ENCODE measurements around the gene ENPP7. TPM values are rescaled to one million over a fixed set of nuclear protein-coding genes. Genes with fewer than 3 reads are reported as not detected.

Gene ENPP7
- total RNA-seq, 2 donors from 2014 or later = not detected

- no peaks in the 10 kb centered on the region for H3K27me3 Mint-ChIP-seq
- ATAC-seq (no peak), DNase-seq (no peak)
- H3K36me3 Mint-ChIP-seq (ENCODE audit: low read depth) = peaks cover 2% of the 10 kb centered on the region
- H3K9me3 ChIP-seq (ENCODE audit: control insufficient read depth, low read length, poor library complexity, severe bottlenecking) = no peaks in the 10 kb centered on the region
- no peak overlapping the region for H3K4me3 Mint-ChIP-seq
- H3K4me1 Mint-ChIP-seq = peaks cover 23% of the 10 kb centered on the region
- peak overlapping the region; percentile 37 for H3K27ac Mint-ChIP-seq
Observed at GRCh38 chr17:79730437-79730768, 340 bp upstream of the ENPP7 start.

DNA sequence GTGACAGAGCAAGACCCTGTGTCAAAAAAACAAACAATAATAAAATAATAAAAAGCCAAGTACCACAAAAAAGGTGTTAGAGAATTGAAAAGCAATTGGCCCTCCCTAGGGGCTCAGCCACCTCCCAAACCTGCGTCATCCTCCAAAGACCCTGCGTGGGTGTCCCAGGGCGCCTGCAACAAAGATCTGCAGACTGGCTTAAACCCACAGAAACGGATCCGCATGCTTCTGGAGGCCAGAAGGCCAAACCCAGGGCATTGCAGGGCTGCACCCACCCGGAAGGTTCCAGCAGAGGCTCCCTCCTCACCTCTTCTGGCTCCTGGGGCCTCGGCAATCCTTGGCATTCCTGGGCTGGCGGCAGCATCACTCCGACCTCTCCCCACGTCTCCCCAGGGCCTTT is 1.5 kb downstream of the ENPP7 start:
- H3K36me3 Mint-ChIP-seq (ENCODE audit: low read depth) = peaks cover 2% of the 10 kb centered on the region
- DNase-seq = no peak
- H3K9me3 ChIP-seq (ENCODE audit: control insufficient read depth, low read length, poor library complexity, severe bottlenecking) = no peaks in the 10 kb centered on the region
- no peak for ATAC-seq
- H3K4me3 Mint-ChIP-seq = peak overlapping the region; percentile 83
- H3K27ac Mint-ChIP-seq = peak overlapping the region; percentile 91
- peaks cover 23% of the 10 kb centered on the region for H3K4me1 Mint-ChIP-seq
- peaks cover 5% of the 10 kb centered on the region for H3K27me3 Mint-ChIP-seq

DNA sequence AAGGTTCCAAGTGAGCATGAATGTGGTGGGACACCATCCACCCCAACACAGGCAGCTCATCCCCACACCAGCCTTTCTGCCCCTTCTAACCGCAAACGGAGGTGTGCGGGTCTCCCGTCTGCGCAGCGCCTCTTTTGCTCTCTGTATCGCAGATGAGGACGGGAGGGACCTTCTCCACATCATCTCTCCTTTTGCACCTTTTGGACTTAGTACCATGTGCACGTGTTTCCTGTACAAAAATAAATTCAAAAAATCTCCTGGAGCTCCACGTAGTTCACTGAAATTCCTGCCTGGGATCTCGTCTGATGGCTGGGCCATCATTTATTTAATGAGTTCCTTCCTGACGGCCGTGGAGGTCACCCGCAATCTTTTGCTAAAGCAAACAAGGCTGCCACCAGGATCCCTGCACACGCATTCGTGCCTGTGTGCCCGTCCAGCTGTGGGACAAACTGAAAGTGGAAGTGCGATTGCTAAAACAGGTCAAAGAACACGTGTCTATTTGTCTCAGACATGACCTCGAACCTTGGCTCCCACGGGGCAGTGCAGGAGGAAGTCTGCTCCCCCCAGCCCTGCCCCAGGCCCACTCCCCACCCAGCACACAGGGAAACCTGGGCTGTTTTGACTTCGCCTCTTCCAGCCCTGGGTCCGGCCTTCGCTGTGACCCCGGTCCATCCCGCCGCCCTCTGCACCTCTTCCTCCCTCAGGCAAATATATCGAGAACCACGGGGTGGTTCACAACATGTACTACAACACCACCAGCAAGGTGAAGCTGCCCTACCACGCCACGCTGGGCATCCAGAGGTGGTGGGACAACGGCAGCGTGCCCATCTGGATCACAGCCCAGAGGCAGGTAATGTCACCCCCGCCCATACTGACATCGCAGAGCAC is 2.3 kb downstream of the ENPP7 start:
- ATAC-seq = peak; percentile 51
- no peaks in the 10 kb centered on the region for H3K9me3 ChIP-seq (ENCODE audit: control insufficient read depth, low read length, poor library complexity, severe bottlenecking)
- Mint-ChIP-seq H3K36me3 (ENCODE audit: low read depth) (peaks cover 2% of the 10 kb centered on the region), H3K4me3 (peak overlapping the region; percentile 83), H3K4me1 (peaks cover 23% of the 10 kb centered on the region), H3K27me3 (peaks cover 5% of the 10 kb centered on the region), H3K27ac (peak overlapping the region; percentile 91)
- no peak for DNase-seq

- Mint-ChIP-seq H3K4me1 (peaks cover 22% of the 10 kb centered on the region), H3K27me3 (peaks cover 9% of the 10 kb centered on the region), H3K4me3 (peak overlapping the region; percentile 83), H3K27ac (peak overlapping the region; percentile 91), H3K36me3 (ENCODE audit: low read depth) (peaks cover 2% of the 10 kb centered on the region)
- H3K9me3 ChIP-seq (ENCODE audit: control insufficient read depth, low read length, poor library complexity, severe bottlenecking) = no peaks in the 10 kb centered on the region
- DNase-seq (no peak), ATAC-seq (no peak)
Observed at GRCh38 chr17:79733692-79734070, 2.9 kb downstream of the ENPP7 start.

- no peaks in the 10 kb centered on the region for H3K9me3 ChIP-seq (ENCODE audit: control insufficient read depth, low read length, poor library complexity, severe bottlenecking)
- Mint-ChIP-seq H3K27ac (no peak overlapping the region), H3K36me3 (ENCODE audit: low read depth) (peaks cover 8% of the 10 kb centered on the region), H3K4me3 (no peak overlapping the region), H3K4me1 (peaks cover 13% of the 10 kb centered on the region), H3K27me3 (peaks cover 24% of the 10 kb centered on the region)
- ATAC-seq = no peak
- no peak for DNase-seq
Observed at GRCh38 chr17:79735096-79735495, 4.4 kb downstream of the ENPP7 start.

DNA sequence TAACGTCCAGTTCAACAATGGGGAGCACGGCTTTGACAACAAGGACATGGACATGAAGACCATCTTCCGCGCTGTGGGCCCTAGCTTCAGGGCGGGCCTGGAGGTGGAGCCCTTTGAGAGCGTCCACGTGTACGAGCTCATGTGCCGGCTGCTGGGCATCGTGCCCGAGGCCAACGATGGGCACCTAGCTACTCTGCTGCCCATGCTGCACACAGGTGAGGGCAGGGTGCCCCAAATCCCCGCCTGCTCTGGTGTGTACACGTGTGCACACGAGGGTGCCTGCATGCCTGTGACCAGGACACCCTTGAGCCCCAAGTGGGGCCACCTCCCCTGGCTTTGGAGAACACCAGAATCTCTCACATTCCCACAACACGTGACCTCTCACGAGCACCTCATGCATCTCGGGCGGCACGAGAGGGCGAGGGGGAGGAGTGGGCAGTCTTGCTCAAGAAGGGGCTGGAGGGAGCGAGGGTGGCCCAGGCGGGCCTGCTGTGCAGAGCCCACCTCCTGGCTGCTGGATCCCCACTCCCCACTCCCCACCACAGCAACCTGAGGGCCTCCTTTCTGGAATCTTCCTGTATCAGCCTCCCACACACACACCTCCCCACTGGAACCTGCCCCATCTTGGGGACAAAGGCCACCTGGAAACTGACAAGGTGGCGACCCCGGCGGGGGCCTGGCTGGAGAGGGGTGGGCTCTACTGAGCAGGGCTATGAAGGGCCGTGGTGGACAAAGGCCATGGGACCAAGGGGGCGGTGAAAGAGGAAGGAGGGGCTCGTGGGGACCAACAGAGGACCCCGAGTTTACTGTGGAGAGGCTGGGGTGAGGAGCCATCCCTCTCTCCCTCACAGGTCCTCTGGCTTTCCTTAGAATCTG is 6.5 kb downstream of the ENPP7 start:
- Mint-ChIP-seq H3K27me3 (peaks cover 31% of the 10 kb centered on the region), H3K36me3 (ENCODE audit: low read depth) (peaks cover 8% of the 10 kb centered on the region), H3K27ac (no peak overlapping the region)

GRCh38 chr17:79737922-79738578 is 7.3 kb downstream of the ENPP7 start:
- Mint-ChIP-seq H3K27ac (no peak overlapping the region), H3K27me3 (peaks cover 32% of the 10 kb centered on the region), H3K4me1 (peaks cover 4% of the 10 kb centered on the region), H3K4me3 (no peak overlapping the region), H3K36me3 (ENCODE audit: low read depth) (peaks cover 8% of the 10 kb centered on the region)
- DNase-seq (no peak), ATAC-seq (no peak)
- no peaks in the 10 kb centered on the region for H3K9me3 ChIP-seq (ENCODE audit: control insufficient read depth, low read length, poor library complexity, severe bottlenecking)

More for the DNA sequence above, 6.5 kb downstream of the ENPP7 start:
- Mint-ChIP-seq H3K4me3 (no peak overlapping the region), H3K4me1 (peaks cover 11% of the 10 kb centered on the region)
- DNase-seq (no peak), ATAC-seq (no peak)
- no peaks in the 10 kb centered on the region for H3K9me3 ChIP-seq (ENCODE audit: control insufficient read depth, low read length, poor library complexity, severe bottlenecking)

DNA sequence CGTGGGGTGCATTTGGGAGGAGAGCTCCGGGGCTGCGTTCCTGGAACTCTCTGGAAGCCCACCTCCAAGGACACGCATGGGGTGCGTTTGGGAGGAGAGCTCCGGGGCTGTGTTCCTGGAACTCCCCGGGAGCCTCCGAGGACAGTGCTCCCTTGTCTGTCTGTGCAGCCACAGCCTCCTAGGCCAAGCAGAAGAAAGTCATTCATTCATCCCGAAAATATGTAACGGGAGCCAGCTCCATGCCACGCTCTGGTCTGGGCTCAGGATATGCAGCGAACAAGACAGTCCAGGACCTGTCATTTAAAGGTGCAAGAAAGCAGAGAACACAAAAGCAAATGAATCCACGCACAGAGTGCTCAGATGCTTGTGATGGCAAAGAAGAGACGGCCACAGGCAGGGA is 7.9 kb downstream of the ENPP7 start:
- no peak overlapping the region for H3K27ac Mint-ChIP-seq
- peaks cover 8% of the 10 kb centered on the region for H3K36me3 Mint-ChIP-seq (ENCODE audit: low read depth)

GRCh38 chr17:79739148-79740062 is 8.7 kb downstream of the ENPP7 start:
- H3K36me3 Mint-ChIP-seq (ENCODE audit: low read depth) = peaks cover 8% of the 10 kb centered on the region
- no peak overlapping the region for H3K27ac Mint-ChIP-seq
- no peaks in the 10 kb centered on the region for H3K9me3 ChIP-seq (ENCODE audit: control insufficient read depth, low read length, poor library complexity, severe bottlenecking)
- H3K27me3 Mint-ChIP-seq = peaks cover 37% of the 10 kb centered on the region
- ATAC-seq (no peak), DNase-seq (no peak)
- H3K4me1 Mint-ChIP-seq = no peaks in the 10 kb centered on the region
- H3K4me3 Mint-ChIP-seq = no peak overlapping the region

More for the DNA sequence above, 7.9 kb downstream of the ENPP7 start:
- no peak for DNase-seq
- ATAC-seq = no peak
- Mint-ChIP-seq H3K4me3 (no peak overlapping the region), H3K27me3 (peaks cover 37% of the 10 kb centered on the region), H3K4me1 (no peaks in the 10 kb centered on the region)
- no peaks in the 10 kb centered on the region for H3K9me3 ChIP-seq (ENCODE audit: control insufficient read depth, low read length, poor library complexity, severe bottlenecking)

DNA sequence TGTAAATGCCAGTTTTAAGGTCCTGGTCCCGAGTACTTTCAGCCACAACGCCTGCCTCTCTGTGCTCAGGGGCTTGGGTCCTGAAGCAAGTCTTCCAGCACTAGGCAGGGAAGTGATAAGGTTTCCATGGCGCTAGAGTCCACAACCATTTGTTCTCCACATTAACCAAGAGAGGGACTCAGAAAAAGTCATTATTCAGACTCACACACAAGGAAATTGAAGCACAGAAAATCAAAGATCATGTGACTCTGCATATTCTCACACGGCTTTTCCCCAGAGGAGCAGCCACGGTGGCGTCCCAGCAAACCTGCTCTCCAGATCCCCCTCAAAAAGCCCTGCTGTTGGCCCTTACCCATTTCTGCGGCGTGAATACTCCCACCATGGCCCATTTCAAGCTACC is 9.7 kb downstream of the ENPP7 start:
- H3K27me3 Mint-ChIP-seq = peaks cover 43% of the 10 kb centered on the region
- H3K9me3 ChIP-seq (ENCODE audit: control insufficient read depth, low read length, poor library complexity, severe bottlenecking) = no peaks in the 10 kb centered on the region
- DNase-seq = no peak
- no peak overlapping the region for H3K27ac Mint-ChIP-seq
- peaks cover 8% of the 10 kb centered on the region for H3K36me3 Mint-ChIP-seq (ENCODE audit: low read depth)
- H3K4me3 Mint-ChIP-seq = no peak overlapping the region
- no peak for ATAC-seq
- H3K4me1 Mint-ChIP-seq = no peaks in the 10 kb centered on the region

DNA sequence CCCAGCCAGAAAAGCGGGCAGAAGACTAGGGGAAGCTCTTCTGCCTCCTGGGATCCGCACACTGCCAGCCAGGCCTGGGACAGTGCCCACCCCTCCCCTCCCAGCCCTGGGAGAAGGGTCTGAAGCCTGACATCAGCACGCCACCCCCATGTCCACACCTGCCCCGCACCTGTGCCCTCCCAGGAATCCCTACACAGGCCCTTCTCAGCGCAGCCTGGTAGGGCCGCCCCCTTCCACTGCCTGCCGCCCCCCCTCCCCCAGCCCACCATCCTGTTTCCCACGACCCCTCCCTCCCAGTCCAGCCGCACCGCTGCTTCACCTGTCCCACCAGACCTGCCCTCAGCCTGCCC is 10.6 kb downstream of the ENPP7 start:
- no peaks in the 10 kb centered on the region for H3K9me3 ChIP-seq (ENCODE audit: control insufficient read depth, low read length, poor library complexity, severe bottlenecking)
- DNase-seq = no peak
- Mint-ChIP-seq H3K36me3 (ENCODE audit: low read depth) (peaks cover 8% of the 10 kb centered on the region), H3K4me1 (peaks cover 2% of the 10 kb centered on the region), H3K27me3 (peaks cover 42% of the 10 kb centered on the region), H3K4me3 (no peak overlapping the region), H3K27ac (no peak overlapping the region)
- ATAC-seq = no peak

GRCh38 chr17:79741751-79742588 is 11.2 kb downstream of the ENPP7 start:
- Mint-ChIP-seq H3K4me1 (peaks cover 2% of the 10 kb centered on the region), H3K36me3 (ENCODE audit: low read depth) (peaks cover 8% of the 10 kb centered on the region), H3K4me3 (peak overlapping the region; percentile 9), H3K27me3 (peaks cover 45% of the 10 kb centered on the region), H3K27ac (no peak overlapping the region)
- DNase-seq (peak; percentile 66 to 75 (median 69)), ATAC-seq (peak; percentile 49)
- H3K9me3 ChIP-seq (ENCODE audit: control insufficient read depth, low read length, poor library complexity, severe bottlenecking) = no peaks in the 10 kb centered on the region
